Glutamatergic neuron (in vitro differentiated cells): ENCODE measurements around the gene BMX. TPM values are rescaled to one million over a fixed set of nuclear protein-coding genes. Genes with fewer than 3 reads are reported as not detected.

Experiments
- DNase-seq: peaks from one replicate; pipeline ENCODE4 v3.0.0; 2022
- H3K27ac Mint-ChIP-seq: one replicate; pipeline ENCODE4 v1.8.0; 2020; ENCODE audit warnings: mild to moderate bottlenecking, mixed read lengths, inconsistent platforms; ENCODE audit not compliant: unreplicated experiment
- H3K27me3 Mint-ChIP-seq: one replicate; pipeline ENCODE4 v1.8.0; 2020; ENCODE audit warnings: mild to moderate bottlenecking, moderate library complexity, mixed read lengths, inconsistent platforms; ENCODE audit not compliant: unreplicated experiment
- H3K36me3 Mint-ChIP-seq: one replicate; pipeline ENCODE4 v1.8.0; 2020; ENCODE audit warnings: mild to moderate bottlenecking, mixed read lengths, inconsistent platforms; ENCODE audit not compliant: unreplicated experiment
- H3K4me1 Mint-ChIP-seq: one replicate; pipeline ENCODE4 v1.8.0; 2020; ENCODE audit warnings: mild to moderate bottlenecking, low read depth, mixed read lengths, inconsistent platforms; ENCODE audit not compliant: unreplicated experiment
- H3K4me3 Mint-ChIP-seq: one replicate; pipeline ENCODE4 v1.8.0; 2020; ENCODE audit warnings: mild to moderate bottlenecking, mixed read lengths, inconsistent platforms; ENCODE audit not compliant: unreplicated experiment
- H3K9me3 Mint-ChIP-seq: one replicate; pipeline ENCODE4 v1.8.0; 2020; ENCODE audit warnings: mild to moderate bottlenecking, moderate library complexity, mixed read lengths, inconsistent platforms; ENCODE audit not compliant: unreplicated experiment
- total RNA-seq: library from RNA; stranded (reverse); fragmentation: NEBNext Ultra II Directional; extraction: Animal tissue kit (Norgen Biotek cat#: 25700); gene quantifications from one replicate; pipeline ENCODE4 v1.2.1, GENCODE V29; 2021; ENCODE audit not compliant: unreplicated experiment
- TF ChIP-seq, protein P1 (sequence below): fragments of 200-600 bp; sonication (generic); IDR thresholded peaks from one replicate; pipeline ENCODE4 v1.5.0; 2021; ENCODE audit not compliant: partially characterized antibody, unreplicated experiment

BMX gene
- total RNA-seq, 1 donor from 2014 or later = not detected

DNA sequence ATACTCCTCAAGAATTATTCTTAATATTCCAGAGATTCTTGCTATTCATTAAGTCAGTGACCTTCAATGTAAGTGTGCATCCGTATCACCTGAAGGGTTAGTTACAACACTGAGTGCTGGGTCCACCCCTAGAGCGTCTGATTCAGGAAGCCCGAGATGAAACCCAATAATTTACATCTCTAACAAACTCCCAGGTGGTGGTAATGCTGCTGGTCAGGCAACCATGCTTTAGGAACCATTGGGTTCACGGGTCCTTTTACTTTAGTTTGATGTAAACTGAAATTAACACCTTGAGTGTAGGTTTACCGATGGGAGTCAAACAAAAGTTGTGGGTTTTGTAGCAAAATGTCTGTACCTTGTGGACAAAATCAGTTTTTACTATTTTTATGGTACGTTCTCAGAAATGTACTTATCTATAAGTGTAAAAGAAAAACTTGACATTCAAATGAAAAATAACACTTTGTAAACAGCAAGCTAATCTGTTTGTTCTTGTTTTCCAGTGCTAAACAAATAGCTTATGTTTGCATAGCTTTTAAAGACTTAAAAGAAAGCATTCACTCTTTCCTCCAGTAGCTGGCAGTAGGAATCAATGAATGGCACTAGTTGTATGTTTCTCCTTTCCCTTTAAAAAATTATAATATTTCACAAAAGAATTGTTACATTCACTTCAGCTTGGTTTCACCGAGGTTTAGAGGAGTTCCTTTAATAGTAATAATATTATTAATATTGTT lies 67.4 kb downstream of the BMX start:
- Mint-ChIP-seq H3K4me1 (peaks cover 2% of the 10 kb centered on the region), H3K27ac (no peak overlapping the region), H3K27me3 (peaks cover 4% of the 10 kb centered on the region), H3K9me3 (no peaks in the 10 kb centered on the region), H3K4me3 (no peak overlapping the region), H3K36me3 (no peaks in the 10 kb centered on the region)
- DNase-seq = no peak
- TF ChIP-seq, protein P1, sequence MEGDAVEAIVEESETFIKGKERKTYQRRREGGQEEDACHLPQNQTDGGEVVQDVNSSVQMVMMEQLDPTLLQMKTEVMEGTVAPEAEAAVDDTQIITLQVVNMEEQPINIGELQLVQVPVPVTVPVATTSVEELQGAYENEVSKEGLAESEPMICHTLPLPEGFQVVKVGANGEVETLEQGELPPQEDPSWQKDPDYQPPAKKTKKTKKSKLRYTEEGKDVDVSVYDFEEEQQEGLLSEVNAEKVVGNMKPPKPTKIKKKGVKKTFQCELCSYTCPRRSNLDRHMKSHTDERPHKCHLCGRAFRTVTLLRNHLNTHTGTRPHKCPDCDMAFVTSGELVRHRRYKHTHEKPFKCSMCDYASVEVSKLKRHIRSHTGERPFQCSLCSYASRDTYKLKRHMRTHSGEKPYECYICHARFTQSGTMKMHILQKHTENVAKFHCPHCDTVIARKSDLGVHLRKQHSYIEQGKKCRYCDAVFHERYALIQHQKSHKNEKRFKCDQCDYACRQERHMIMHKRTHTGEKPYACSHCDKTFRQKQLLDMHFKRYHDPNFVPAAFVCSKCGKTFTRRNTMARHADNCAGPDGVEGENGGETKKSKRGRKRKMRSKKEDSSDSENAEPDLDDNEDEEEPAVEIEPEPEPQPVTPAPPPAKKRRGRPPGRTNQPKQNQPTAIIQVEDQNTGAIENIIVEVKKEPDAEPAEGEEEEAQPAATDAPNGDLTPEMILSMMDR = no peak

DNA sequence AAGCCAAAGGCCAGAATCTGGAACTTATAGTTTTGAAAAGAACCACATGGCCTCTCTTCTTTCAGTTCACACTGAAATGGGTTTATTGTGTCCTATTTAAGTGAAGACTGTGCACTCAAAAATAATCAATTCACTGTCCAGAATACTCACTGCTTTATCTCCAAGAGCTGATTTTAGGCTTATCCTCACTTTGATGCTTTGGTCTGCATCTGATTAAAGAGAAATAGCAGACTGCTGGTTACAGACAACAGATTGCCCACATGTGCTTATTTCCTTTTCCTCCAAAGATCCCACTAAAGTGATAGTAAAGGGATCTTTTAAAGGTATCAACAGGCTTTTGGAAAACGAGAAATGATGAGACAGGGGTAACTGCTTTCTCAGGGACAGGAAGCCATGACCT lies 69.5 kb downstream of the BMX start:
- no peak overlapping the region for H3K27ac Mint-ChIP-seq
- H3K4me3 Mint-ChIP-seq = no peak overlapping the region
- peaks cover 2% of the 10 kb centered on the region for H3K4me1 Mint-ChIP-seq
- DNase-seq = no peak
- TF ChIP-seq, protein P1 = no peak
- H3K36me3 Mint-ChIP-seq = no peaks in the 10 kb centered on the region
- peaks cover 3% of the 10 kb centered on the region for H3K27me3 Mint-ChIP-seq
- no peaks in the 10 kb centered on the region for H3K9me3 Mint-ChIP-seq

DNA sequence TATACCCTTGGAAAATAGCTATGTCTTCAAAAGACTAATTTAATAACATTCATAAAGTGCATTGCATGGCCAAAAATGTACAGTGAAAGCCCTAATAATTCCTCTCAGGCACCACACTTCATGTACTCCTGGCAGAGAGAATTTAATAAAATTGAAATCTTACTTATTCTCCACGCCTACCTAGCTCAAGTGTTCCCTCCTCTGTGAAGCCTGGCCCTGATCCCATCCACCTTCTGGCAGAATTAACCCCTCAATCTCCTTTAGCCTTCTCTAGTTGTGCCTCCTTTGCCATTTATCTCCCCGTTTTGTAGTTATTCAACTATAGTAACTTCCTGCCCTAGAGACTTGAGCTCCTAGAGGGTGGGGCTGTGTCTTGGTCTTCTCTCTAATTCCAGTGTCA lies 73.4 kb downstream of the BMX start:
- no peaks in the 10 kb centered on the region for H3K36me3 Mint-ChIP-seq

DNA sequence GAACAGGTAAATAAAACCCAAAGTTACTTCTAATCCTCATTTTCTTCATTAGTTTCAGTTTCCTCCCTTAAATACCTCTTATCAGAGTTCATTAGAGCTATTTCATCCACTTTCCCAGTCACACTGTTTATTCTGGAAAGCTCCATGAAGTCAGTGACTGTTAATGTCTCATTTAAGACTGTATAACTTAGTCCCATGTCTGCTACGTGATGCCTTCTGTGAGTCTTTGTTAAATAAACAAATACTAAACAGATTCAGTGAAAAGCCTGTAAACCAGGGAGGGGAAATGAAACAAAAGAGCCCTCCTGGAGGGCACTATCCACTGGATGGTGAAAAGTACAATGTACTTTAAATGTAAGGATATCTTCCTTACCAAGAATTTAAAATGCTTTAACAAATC lies 75.4 kb downstream of the BMX start:
- no peaks in the 10 kb centered on the region for H3K27me3 Mint-ChIP-seq
- H3K9me3 Mint-ChIP-seq = no peaks in the 10 kb centered on the region
- no peak for DNase-seq
- no peak overlapping the region for H3K27ac Mint-ChIP-seq
- no peaks in the 10 kb centered on the region for H3K36me3 Mint-ChIP-seq
- TF ChIP-seq, protein P1 = no peak
- H3K4me3 Mint-ChIP-seq = no peak overlapping the region
- H3K4me1 Mint-ChIP-seq = no peaks in the 10 kb centered on the region

More for the DNA sequence above, 73.4 kb downstream of the BMX start:
- Mint-ChIP-seq H3K9me3 (no peaks in the 10 kb centered on the region), H3K27ac (no peak overlapping the region), H3K4me3 (no peak overlapping the region), H3K4me1 (no peaks in the 10 kb centered on the region), H3K27me3 (no peaks in the 10 kb centered on the region)
- TF ChIP-seq, protein P1 = no peak
- no peak for DNase-seq
